SK-N-SH (cell line): ENCODE data around the gene MTF2.

Experiments used
- RAD21 ChIP-seq: IDR thresholded peaks from 2 replicates; pipeline ENCODE4 v1.6.1; 2012; ENCODE audit warnings: mild to moderate bottlenecking, low read length
- YY1 ChIP-seq: IDR thresholded peaks from 2 replicates; pipeline ENCODE4 v1.4.0; 2012; ENCODE audit warnings: low read depth, mild to moderate bottlenecking
- TF ChIP-seq, protein P1 (sequence below): fragments of 200-600 bp; sonication (generic); IDR thresholded peaks from 2 replicates; pipeline ENCODE4 v1.6.1; 2017; ENCODE audit warnings: antibody characterized with exemption, mild to moderate bottlenecking, moderate library complexity
- TF ChIP-seq, protein P2 (sequence below): IDR thresholded peaks from 2 replicates; pipeline ENCODE4 v1.6.1; 2012; ENCODE audit warnings: mild to moderate bottlenecking, low read depth, low read length, moderate library complexity

DNA sequence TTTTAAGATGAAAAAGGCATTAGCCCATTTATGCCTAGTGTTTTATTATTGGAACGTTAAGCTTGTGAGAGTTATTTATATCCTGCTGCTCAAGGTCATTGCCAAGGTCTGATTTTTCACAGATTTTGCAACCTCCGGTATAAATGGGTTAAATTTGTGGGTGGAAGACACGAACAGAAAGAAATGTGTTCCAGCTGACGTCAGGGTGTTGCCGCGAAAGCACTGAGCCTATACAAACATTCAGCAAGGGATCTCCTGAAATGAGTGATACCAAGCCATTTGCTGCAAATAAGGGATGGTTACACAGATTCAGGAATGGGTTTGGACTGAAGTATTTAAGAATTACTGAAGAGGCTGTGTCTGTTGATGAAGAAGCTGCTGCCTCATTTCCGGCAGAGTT lies 68.9 kb downstream of the MTF2 start:
- TF ChIP-seq RAD21: no peak
- TF ChIP-seq, protein P1, sequence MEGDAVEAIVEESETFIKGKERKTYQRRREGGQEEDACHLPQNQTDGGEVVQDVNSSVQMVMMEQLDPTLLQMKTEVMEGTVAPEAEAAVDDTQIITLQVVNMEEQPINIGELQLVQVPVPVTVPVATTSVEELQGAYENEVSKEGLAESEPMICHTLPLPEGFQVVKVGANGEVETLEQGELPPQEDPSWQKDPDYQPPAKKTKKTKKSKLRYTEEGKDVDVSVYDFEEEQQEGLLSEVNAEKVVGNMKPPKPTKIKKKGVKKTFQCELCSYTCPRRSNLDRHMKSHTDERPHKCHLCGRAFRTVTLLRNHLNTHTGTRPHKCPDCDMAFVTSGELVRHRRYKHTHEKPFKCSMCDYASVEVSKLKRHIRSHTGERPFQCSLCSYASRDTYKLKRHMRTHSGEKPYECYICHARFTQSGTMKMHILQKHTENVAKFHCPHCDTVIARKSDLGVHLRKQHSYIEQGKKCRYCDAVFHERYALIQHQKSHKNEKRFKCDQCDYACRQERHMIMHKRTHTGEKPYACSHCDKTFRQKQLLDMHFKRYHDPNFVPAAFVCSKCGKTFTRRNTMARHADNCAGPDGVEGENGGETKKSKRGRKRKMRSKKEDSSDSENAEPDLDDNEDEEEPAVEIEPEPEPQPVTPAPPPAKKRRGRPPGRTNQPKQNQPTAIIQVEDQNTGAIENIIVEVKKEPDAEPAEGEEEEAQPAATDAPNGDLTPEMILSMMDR: no peak
- no peak for TF ChIP-seq YY1
- TF ChIP-seq, protein P2, sequence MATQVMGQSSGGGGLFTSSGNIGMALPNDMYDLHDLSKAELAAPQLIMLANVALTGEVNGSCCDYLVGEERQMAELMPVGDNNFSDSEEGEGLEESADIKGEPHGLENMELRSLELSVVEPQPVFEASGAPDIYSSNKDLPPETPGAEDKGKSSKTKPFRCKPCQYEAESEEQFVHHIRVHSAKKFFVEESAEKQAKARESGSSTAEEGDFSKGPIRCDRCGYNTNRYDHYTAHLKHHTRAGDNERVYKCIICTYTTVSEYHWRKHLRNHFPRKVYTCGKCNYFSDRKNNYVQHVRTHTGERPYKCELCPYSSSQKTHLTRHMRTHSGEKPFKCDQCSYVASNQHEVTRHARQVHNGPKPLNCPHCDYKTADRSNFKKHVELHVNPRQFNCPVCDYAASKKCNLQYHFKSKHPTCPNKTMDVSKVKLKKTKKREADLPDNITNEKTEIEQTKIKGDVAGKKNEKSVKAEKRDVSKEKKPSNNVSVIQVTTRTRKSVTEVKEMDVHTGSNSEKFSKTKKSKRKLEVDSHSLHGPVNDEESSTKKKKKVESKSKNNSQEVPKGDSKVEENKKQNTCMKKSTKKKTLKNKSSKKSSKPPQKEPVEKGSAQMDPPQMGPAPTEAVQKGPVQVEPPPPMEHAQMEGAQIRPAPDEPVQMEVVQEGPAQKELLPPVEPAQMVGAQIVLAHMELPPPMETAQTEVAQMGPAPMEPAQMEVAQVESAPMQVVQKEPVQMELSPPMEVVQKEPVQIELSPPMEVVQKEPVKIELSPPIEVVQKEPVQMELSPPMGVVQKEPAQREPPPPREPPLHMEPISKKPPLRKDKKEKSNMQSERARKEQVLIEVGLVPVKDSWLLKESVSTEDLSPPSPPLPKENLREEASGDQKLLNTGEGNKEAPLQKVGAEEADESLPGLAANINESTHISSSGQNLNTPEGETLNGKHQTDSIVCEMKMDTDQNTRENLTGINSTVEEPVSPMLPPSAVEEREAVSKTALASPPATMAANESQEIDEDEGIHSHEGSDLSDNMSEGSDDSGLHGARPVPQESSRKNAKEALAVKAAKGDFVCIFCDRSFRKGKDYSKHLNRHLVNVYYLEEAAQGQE: no peak
